Measurements from ENCODE around the gene CCNK.

DNA sequence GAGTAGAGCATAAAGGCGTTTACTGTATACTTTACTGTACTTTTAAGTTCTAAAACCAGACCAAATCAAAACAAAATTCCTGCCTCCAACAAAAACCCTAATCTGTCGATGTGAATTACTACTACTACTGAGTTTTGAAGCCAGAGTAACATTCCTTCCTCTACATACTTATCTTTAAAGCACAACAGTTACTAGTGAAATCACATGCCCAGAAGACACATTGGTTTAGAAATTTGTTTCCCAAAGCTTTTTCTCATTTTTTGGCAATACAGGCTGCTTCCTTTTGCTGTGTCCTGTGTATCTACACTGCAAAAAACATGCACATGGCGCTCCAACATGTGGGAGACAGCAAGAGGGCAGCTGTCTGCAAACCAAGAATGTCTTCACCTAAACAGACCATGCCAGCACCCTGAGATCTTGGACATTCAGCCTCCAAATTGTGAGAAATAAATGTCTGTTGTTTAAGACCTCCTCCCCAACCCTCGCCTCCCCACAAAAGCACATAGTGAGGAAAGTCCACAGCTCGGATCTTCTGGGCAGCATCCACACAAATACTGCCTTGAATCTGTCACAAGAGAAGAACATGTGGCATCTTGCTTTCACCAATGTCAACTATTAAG, 21.6 kb upstream of the CCNK start:
- TF ChIP-seq, protein P1, sequence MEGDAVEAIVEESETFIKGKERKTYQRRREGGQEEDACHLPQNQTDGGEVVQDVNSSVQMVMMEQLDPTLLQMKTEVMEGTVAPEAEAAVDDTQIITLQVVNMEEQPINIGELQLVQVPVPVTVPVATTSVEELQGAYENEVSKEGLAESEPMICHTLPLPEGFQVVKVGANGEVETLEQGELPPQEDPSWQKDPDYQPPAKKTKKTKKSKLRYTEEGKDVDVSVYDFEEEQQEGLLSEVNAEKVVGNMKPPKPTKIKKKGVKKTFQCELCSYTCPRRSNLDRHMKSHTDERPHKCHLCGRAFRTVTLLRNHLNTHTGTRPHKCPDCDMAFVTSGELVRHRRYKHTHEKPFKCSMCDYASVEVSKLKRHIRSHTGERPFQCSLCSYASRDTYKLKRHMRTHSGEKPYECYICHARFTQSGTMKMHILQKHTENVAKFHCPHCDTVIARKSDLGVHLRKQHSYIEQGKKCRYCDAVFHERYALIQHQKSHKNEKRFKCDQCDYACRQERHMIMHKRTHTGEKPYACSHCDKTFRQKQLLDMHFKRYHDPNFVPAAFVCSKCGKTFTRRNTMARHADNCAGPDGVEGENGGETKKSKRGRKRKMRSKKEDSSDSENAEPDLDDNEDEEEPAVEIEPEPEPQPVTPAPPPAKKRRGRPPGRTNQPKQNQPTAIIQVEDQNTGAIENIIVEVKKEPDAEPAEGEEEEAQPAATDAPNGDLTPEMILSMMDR (IDR thresholded peaks at IDR 0.05; ENCODE audit: low read depth, low read length) = no peak
- TF ChIP-seq, protein P2, sequence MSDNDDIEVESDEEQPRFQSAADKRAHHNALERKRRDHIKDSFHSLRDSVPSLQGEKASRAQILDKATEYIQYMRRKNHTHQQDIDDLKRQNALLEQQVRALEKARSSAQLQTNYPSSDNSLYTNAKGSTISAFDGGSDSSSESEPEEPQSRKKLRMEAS (IDR thresholded peaks at IDR 0.05; ENCODE audit: low read depth, low read length) = no peak

Measured in NB4 (cell line).